Measurements from ENCODE around the gene ATP8A1. TPM values are rescaled to one million over a fixed set of nuclear protein-coding genes. Genes with fewer than 3 reads are reported as not detected.

ATP8A1 gene
- total and polyA plus RNA-seq, 2 of the 8 experiments (the other 6 are each of a cell fraction or from before 2014, with no cell fraction given): 3.7 to 14.9 TPM

GRCh38 chr4:42560467-42560861 lies 96.4 kb downstream of the ATP8A1 start (continued):
- no peak for TF ChIP-seq CHD7 (IDR thresholded peaks at IDR 0.05; ENCODE audit: insufficient replicate concordance, low read length)
- TF ChIP-seq RBBP5 (IDR thresholded peaks at IDR 0.05; ENCODE audit: borderline replicate concordance, low read depth, low read length): no peak
- no peak for TF ChIP-seq ASH2L (IDR thresholded peaks at IDR 0.05; ENCODE audit: low read length)
- no peak for TF ChIP-seq ZNF274 (IDR thresholded peaks at IDR 0.05; ENCODE audit: borderline replicate concordance, extremely low read depth, low read length)
- no peak for TF ChIP-seq RFX5 (IDR thresholded peaks at IDR 0.05; ENCODE audit: borderline replicate concordance, low read depth, low read length)
- TF ChIP-seq CBX8 (IDR thresholded peaks at IDR 0.05; ENCODE audit: borderline replicate concordance, low read depth, low read length): no peak
